SK-N-SH (cell line): ENCODE measurements around the gene TNFRSF14. TPM values are rescaled to one million over a fixed set of nuclear protein-coding genes. Genes with fewer than 3 reads are reported as not detected.

Experiments used
- CTCF ChIA-PET: fragments of 300-600, 350-600 bp; formaldehyde crosslinking; extraction: SDS; loops from one replicate; lab custom pipeline; 2021; lab: Yijun Ruan, JAX
- POLR2A ChIA-PET: fragments of 350-600 bp; sonication (Branson Sonifier 250); formaldehyde crosslinking; extraction: SDS; loops from one replicate; lab custom pipeline; 2020; ENCODE audit warnings: antibody characterized with exemption, inconsistent platforms; lab: Yijun Ruan, JAX
- DNase-seq: peaks from one replicate; pipeline ENCODE4 v3.0.0; 2012
- H2AFZ ChIP-seq: fragments of 200-600 bp; sonication (generic); 2 replicates; pipeline ENCODE4 v1.8.1; 2016; ENCODE audit warnings: antibody characterized with exemption, mild to moderate bottlenecking, low read depth
- H3F3A ChIP-seq: fragments of 200-600 bp; sonication (generic); replicated peaks from 2 replicates; pipeline ENCODE3; 2016; ENCODE audit warnings: antibody characterized with exemption, mild to moderate bottlenecking; ENCODE audit not compliant: insufficient read depth
- H3K27ac ChIP-seq, 2 experiments: fragments of 200-500 bp in 1 of 2; fragments of 200-600 bp in 1 of 2; sonication (Bioruptor generic) in 1 of 2; sonication (generic), shearing (Covaris generic) in 1 of 2; 2 replicates each; pipeline versions ENCODE4 v1.5.1 to v1.6.1; 2014 to 2016; ENCODE audit warnings: low read depth in 2 of 2, inconsistent platforms in 1 of 2, low read length in 1 of 2, mild to moderate bottlenecking in 1 of 2, mixed read lengths in 1 of 2
- H3K27me3 ChIP-seq: fragments of 200-600 bp; sonication (generic), shearing (Covaris generic); 2 replicates; pipeline ENCODE4 v1.6.1; 2016; ENCODE audit warnings: mixed run types; ENCODE audit not compliant: insufficient read depth
- H3K36me3 ChIP-seq, 2 experiments: fragments of 200-500 bp in 1 of 2; fragments of 200-600 bp in 1 of 2; sonication (Bioruptor generic) in 1 of 2; sonication (generic) in 1 of 2; replicated peaks in 1 of 2; 2 replicates each; pipeline versions ENCODE3 to v1.5.1; 2014 to 2016; ENCODE audit warnings: low read length in 1 of 2, mild to moderate bottlenecking in 1 of 2; ENCODE audit not compliant: insufficient read depth in 2 of 2, control insufficient read depth in 1 of 2
- H3K4me1 ChIP-seq, 2 experiments: fragments of 200-500 bp in 1 of 2; fragments of 200-600 bp in 1 of 2; sonication (Bioruptor generic) in 1 of 2; sonication (generic), shearing (Covaris generic) in 1 of 2; 2 replicates each; pipeline versions ENCODE4 v1.5.1 to v1.6.1; 2014 to 2016; ENCODE audit warnings: low read depth in 1 of 2, low read length in 1 of 2, mixed run types in 1 of 2; ENCODE audit not compliant: insufficient read depth in 2 of 2, control insufficient read depth in 1 of 2
- H3K4me2 ChIP-seq: fragments of 200-600 bp; sonication (generic), shearing (Covaris generic); 2 replicates; pipeline ENCODE4 v1.6.1; 2017; ENCODE audit warnings: mixed run types
- H3K4me3 ChIP-seq, 2 experiments: fragments of 200-500 bp in 1 of 2; fragments of 200-600 bp in 1 of 2; sonication (Bioruptor generic) in 1 of 2; sonication (generic), shearing (Covaris generic) in 1 of 2; 2 replicates each; pipeline versions ENCODE4 v1.5.1 to v1.8.1; 2014 to 2016; ENCODE audit warnings: low read depth in 2 of 2, inconsistent platforms in 1 of 2, low read length in 1 of 2, mild to moderate bottlenecking in 1 of 2, mixed read lengths in 1 of 2, moderate library complexity in 1 of 2
- H3K79me2 ChIP-seq: fragments of 200-600 bp; sonication (generic); 2 replicates; pipeline ENCODE4 v1.8.1; 2017; ENCODE audit warnings: mild to moderate bottlenecking; ENCODE audit not compliant: insufficient read depth
- H3K9ac ChIP-seq: fragments of 200-600 bp; sonication (generic); 2 replicates; pipeline ENCODE4 v1.6.1; 2017; ENCODE audit warnings: mixed run types
- H3K9me2 ChIP-seq: fragments of 200-600 bp; sonication (generic); 2 replicates; pipeline ENCODE4 v1.6.1; 2017; ENCODE audit warnings: mixed run types
- H3K9me3 ChIP-seq: fragments of 200-600 bp; sonication (generic); 2 replicates; pipeline ENCODE4 v1.6.1; 2017; ENCODE audit warnings: mixed run types, mild to moderate bottlenecking, moderate library complexity
- H4K20me1 ChIP-seq: fragments of 200-600 bp; sonication (generic); 2 replicates; pipeline ENCODE4 v1.6.1; 2017; ENCODE audit warnings: mild to moderate bottlenecking, mixed run types; ENCODE audit not compliant: insufficient read depth
- EZH2phosphoT487 ChIP-seq: fragments of 200-600 bp; sonication (generic); IDR thresholded peaks from 2 replicates; pipeline ENCODE4 v1.6.1; 2017; ENCODE audit warnings: low read depth, mixed run types, mild to moderate bottlenecking, antibody characterized with exemption, moderate library complexity, borderline replicate concordance
- GATA2 ChIP-seq: sonication (generic); formaldehyde crosslinking; IDR thresholded peaks from 2 replicates; pipeline ENCODE4 v1.5.0; 2020; ENCODE audit warnings: mild to moderate bottlenecking, missing genetic modification reagents
- NRF1 ChIP-seq: IDR thresholded peaks from 2 replicates; pipeline ENCODE4 v1.6.1; 2012; ENCODE audit warnings: low read depth, mild to moderate bottlenecking, low read length
- WGBS: methylation state at CpG from one replicate; pipeline ENCODE4 v1.1.6; 2017; ENCODE audit warnings: low lambda C conversion rate; 5-methylcytosine and 5-hydroxymethylcytosine counted together
- polyA plus RNA-seq, 3 experiments: library from polyadenylated mRNA; depleted of rRNA; stranded (reverse); fragments of >200 nt; gene quantifications; 2 replicates each; pipeline ENCODE4 v1.2.3, GENCODE V29; 2012
- TF ChIP-seq, protein P1 (sequence below): fragments of 200-600 bp; sonication (generic); IDR thresholded peaks from 2 replicates; pipeline ENCODE4 v1.6.1; 2017; ENCODE audit warnings: antibody characterized with exemption, mild to moderate bottlenecking, moderate library complexity
- TF ChIP-seq, protein P2 (sequence below): IDR thresholded peaks from 2 replicates; pipeline ENCODE4; 2012

TNFRSF14 gene
- polyA plus RNA-seq, 1 of the 3 experiments (the other 2 are of a cell fraction) = 0.28 TPM

DNA sequence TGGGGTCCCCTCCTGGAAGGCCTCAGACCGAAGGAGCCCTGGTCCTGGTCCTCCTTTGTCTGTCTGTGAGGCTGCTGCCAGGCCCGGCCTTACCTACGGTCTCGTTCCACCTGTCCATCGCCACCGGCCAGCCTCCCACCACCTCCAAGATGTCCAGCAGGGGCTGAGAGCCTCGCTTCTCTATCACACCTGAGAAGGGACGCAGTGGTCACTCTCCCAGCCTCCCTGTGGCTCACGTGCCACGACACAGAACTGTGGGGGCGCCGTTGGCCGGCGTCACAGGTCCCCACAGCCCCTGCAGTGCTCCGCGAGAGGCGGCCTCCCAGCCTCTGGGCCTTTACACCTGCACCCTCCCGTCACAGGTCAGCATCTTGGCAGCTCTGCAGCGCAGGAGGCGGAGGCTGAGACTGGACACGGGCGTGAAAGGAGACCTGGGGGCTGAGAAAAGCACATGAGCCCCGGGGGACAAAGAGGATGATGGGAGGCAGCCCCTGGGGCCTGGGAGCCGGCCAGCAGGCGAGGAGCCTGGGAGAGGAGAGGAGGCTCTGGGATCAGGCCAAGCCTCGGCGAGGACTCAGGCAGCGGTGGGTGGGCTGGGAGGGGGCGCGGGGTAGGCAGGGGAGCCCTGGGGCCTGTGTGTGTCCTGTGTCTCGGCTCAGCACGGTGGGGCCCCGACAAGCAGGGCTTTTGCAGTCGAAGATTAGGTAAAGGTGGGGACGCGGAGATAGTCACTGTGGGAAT, 50.9 kb downstream of the TNFRSF14 start:
- no peak overlapping the region for H2AFZ ChIP-seq
- H3K4me2 ChIP-seq = no peak overlapping the region
- no peaks in the 10 kb centered on the region for H3F3A ChIP-seq
- no peaks in the 10 kb centered on the region for H3K36me3 ChIP-seq
- 83% methylated on average over 22 of the region's 36 CpGs for WGBS
- DNase-seq = peak; percentile 22
- no peak overlapping the region for H3K27ac ChIP-seq
- no peaks in the 10 kb centered on the region for H3K9me3 ChIP-seq
- H4K20me1 ChIP-seq = no peaks in the 10 kb centered on the region
- no peaks in the 10 kb centered on the region for H3K27me3 ChIP-seq
- CTCF ChIA-PET = no interaction called here
- H3K4me3 ChIP-seq = no peak overlapping the region
- H3K9me2 ChIP-seq = no peaks in the 10 kb centered on the region
- POLR2A ChIA-PET = no interaction called here
- peaks cover 0 to 13% of the 10 kb centered on the region in 2 experiments; a peak in 1 of 4 replicates for H3K4me1 ChIP-seq
- no peaks in the 10 kb centered on the region for H3K79me2 ChIP-seq
- TF ChIP-seq, protein P1, sequence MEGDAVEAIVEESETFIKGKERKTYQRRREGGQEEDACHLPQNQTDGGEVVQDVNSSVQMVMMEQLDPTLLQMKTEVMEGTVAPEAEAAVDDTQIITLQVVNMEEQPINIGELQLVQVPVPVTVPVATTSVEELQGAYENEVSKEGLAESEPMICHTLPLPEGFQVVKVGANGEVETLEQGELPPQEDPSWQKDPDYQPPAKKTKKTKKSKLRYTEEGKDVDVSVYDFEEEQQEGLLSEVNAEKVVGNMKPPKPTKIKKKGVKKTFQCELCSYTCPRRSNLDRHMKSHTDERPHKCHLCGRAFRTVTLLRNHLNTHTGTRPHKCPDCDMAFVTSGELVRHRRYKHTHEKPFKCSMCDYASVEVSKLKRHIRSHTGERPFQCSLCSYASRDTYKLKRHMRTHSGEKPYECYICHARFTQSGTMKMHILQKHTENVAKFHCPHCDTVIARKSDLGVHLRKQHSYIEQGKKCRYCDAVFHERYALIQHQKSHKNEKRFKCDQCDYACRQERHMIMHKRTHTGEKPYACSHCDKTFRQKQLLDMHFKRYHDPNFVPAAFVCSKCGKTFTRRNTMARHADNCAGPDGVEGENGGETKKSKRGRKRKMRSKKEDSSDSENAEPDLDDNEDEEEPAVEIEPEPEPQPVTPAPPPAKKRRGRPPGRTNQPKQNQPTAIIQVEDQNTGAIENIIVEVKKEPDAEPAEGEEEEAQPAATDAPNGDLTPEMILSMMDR = no peak
- TF ChIP-seq, protein P2, sequence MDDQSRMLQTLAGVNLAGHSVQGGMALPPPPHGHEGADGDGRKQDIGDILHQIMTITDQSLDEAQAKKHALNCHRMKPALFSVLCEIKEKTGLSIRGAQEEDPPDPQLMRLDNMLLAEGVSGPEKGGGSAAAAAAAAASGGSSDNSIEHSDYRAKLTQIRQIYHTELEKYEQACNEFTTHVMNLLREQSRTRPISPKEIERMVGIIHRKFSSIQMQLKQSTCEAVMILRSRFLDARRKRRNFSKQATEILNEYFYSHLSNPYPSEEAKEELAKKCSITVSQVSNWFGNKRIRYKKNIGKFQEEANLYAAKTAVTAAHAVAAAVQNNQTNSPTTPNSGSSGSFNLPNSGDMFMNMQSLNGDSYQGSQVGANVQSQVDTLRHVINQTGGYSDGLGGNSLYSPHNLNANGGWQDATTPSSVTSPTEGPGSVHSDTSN = no peak
- no peak for TF ChIP-seq EZH2phosphoT487
- no peak overlapping the region for H3K9ac ChIP-seq

DNA sequence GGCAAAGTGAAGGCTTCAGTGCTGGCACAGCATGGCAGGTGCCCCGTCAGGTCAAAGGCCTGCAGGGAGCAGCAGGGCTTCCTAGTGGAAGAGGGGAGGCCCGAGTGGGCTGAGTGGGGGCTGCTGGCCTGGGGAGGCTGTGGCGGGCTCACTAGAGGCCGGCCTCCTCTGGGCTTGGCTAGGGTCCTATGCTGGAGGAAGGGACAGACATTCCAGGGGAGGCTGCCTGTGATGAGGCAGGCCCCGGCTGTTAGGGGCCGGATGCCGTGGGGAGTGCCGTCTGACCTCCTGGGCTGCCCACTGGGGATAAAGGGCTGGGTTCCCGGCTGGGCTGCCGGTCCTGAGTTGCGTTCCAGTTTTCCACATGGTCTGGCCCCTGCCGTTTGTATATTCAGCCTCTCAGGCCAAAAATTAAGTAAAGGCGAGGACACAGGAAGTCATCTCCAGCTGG, 51.5 kb downstream of the TNFRSF14 start:
- POLR2A ChIA-PET = no interaction called here
- 71% methylated on average over 4 of the region's 13 CpGs for WGBS
- Histone ChIP-seq H2AFZ (no peak overlapping the region), H3K27ac (no peak overlapping the region), H3F3A (no peaks in the 10 kb centered on the region)
- no peak for TF ChIP-seq GATA2 (CRISPR knock-in tag)
- no peak for TF ChIP-seq NRF1
- TF ChIP-seq, all 33 proteins: peak for 0
- Histone ChIP-seq H4K20me1 (no peaks in the 10 kb centered on the region), H3K27me3 (no peaks in the 10 kb centered on the region), H3K36me3 (no peaks in the 10 kb centered on the region), H3K79me2 (no peaks in the 10 kb centered on the region), H3K4me3 (no peak overlapping the region), H3K4me1 (peaks cover 0 to 13% of the 10 kb centered on the region in 2 experiments; a peak in 1 of 4 replicates), H3K9ac (no peak overlapping the region), H3K9me3 (no peaks in the 10 kb centered on the region), H3K9me2 (no peaks in the 10 kb centered on the region), H3K4me2 (no peak overlapping the region)
- CTCF ChIA-PET = no interaction called here
- DNase-seq = no peak
